GM10248 (cell line): ENCODE results near the gene HJV.

Experiments used
- CTCF ChIA-PET: fragments of 300-600 bp; sonication (Branson Sonifier 250); formaldehyde crosslinking; extraction: SDS; loops from one replicate; lab custom pipeline; 2021; ENCODE audit warnings: antibody characterized with exemption; lab: Yijun Ruan, JAX
- POLR2A ChIA-PET: fragments of 350-650 bp; sonication (Branson Sonifier 250); formaldehyde crosslinking; extraction: SDS; loops from one replicate; lab custom pipeline; 2020; ENCODE audit warnings: antibody characterized with exemption; lab: Yijun Ruan, JAX
- DNase-seq: peaks from one replicate; pipeline ENCODE4 v3.0.0; 2012; ENCODE audit errors: extremely low spot score
- CTCF ChIP-seq: IDR thresholded peaks from 2 replicates; pipeline ENCODE4 v1.5.1; 2012; ENCODE audit warnings: mild to moderate bottlenecking, low read depth; ENCODE audit errors: extremely low read depth, missing control alignments, control extremely low read depth

The HJV gene

DNA sequence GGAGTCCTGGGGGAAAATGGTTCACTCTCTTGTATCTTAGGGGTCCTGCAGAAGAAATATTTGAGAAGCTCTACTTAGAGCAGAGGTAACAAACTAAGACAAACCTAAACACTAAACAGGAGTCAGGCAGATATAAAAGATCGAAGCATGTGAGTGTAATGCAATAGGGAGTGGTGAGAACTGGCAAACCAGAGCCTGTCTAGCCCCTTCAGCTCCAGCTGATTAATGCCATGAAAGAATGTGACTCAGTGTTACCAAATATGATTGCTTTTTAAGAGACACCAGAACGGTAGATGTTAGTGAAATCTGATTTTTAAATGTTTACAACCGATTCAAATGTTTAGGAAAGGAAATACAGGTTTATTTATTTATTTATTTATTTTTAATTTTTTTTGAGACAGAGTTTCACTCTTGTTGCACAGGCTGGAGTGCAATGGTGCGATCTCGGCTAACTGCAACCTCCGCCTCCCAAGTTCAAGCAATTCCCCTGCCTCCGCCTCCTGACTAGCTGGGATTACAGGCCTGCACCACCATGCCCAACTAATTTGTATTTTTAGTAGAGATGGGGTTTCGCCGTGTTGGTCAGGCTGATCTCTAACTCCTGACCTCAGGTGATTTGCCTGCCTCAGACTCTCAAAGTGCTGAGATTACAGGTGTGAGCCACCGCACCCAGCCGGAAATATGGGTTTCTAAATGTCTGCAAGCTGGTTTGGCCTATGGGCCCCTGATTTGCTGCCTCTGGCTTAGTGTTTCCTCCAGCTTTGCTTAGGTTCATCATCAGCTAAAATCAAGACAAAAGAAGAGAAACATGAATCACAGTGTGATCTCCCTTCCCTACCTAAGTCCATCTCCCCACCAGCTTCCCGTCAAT is 37.3 kb downstream of the HJV start:
- no peak for TF ChIP-seq CTCF
- DNase-seq, result no peak
- POLR2A ChIA-PET, result no interaction called here
- CTCF ChIA-PET, result interaction anchor here (2.3 to 9.5 kb wide), 2 partner anchors 8 to 23 kb away, joined by 5 to 176 read pairs; partner anchors contain the start of gene TXNIP

- POLR2A ChIA-PET, result no interaction called here
- no peak for TF ChIP-seq CTCF
- DNase-seq, result no peak
- CTCF ChIA-PET, result interaction anchor here (9.5 kb wide), 1 partner anchor 9 kb away, joined by 176 read pairs; the partner anchor contains the start of gene TXNIP
Observed at GRCh38 chr1:145983206-145983675, 38.3 kb downstream of the HJV start.

DNA sequence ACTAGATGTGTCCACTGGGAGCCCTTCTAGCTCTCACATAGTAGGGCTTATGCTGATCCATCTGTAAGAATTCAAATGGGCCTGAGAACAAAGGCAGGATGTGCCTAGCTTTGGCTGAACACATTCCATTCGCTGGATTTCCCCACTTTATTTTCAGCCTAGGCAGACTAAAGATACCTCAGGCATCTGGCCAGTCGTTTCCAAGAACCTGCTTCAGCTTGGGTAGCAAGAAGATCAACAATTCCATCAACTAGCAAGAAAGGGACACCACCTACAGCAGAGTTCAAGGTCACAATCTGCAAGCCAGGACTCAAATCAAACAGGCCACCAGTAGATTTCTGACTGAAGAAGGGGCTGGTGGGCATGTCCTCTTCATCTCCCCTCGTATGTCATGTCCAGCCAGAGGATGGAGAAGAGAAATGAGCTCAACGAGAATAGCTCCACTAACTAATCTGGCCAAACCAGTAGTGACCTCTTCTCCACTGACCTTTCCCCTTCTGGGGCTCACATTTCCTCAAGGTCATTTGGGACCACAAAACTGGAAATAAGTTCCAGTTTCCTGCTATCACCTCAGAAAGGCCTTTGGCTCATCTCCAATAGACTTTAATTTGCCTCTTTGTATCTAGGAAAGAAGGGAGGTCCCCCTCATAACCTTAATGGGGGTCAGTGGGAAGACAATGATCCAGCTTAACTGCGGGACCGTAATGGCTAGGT is 39.4 kb downstream of the HJV start:
- no peak for DNase-seq
- POLR2A ChIA-PET, result interaction anchor here (0.8 to 1.7 kb wide), 2 partner anchors 10 to 14 kb away, joined by 3 read pairs; partner anchors contain the start of gene TXNIP
- CTCF ChIA-PET, result interaction anchor here (0.7 to 9.5 kb wide), 8 partner anchors 10 to 137 kb away, joined by 3 to 176 read pairs (median 4); partner anchors contain the start of genes ANKRD34A, NUDT17, POLR3GL and TXNIP
- TF ChIP-seq CTCF, result no peak

- TF ChIP-seq CTCF, result no peak
- ChIA-PET POLR2A (interaction anchor here (1.0 to 2.6 kb wide), 8 partner anchors 9 to 121 kb away, joined by 3 to 25 read pairs (median 4); partner anchors contain the start of genes ANKRD34A, LIX1L, POLR3GL and TXNIP), CTCF (interaction anchor here (1.0 to 9.5 kb wide), 11 partner anchors 12 to 136 kb away, joined by 3 to 249 read pairs (median 24); partner anchors contain the start of genes ANKRD34A, LIX1L, NUDT17 and POLR3GL)
- no peak for DNase-seq
Observed at GRCh38 chr1:145980457-145980994, 41.0 kb downstream of the HJV start.

GRCh38 chr1:145979746-145980456 is 41.6 kb downstream of the HJV start:
- no peak for DNase-seq
- ChIA-PET POLR2A (interaction anchor here (0.7 to 2.6 kb wide), 10 partner anchors 9 to 120 kb away, joined by 3 to 25 read pairs (median 4); partner anchors contain the start of genes ANKRD34A, LIX1L, POLR3GL and TXNIP), CTCF (interaction anchor here (1.1 to 9.5 kb wide), 14 partner anchors 13 to 135 kb away, joined by 3 to 249 read pairs (median 19); partner anchors contain the start of genes ANKRD34A, HJV, LIX1L and NUDT17)

More at GRCh38 chr1:145979746-145980456, 41.6 kb downstream of the HJV start:
- no peak for TF ChIP-seq CTCF
